ENCODE data around the gene EMD.
"Not testable (repeated sequence)": the region's sequence is repeated elsewhere in the genome, so short reads cannot be mapped to it uniquely, and the experiment has no call there.

The EMD gene

DNA sequence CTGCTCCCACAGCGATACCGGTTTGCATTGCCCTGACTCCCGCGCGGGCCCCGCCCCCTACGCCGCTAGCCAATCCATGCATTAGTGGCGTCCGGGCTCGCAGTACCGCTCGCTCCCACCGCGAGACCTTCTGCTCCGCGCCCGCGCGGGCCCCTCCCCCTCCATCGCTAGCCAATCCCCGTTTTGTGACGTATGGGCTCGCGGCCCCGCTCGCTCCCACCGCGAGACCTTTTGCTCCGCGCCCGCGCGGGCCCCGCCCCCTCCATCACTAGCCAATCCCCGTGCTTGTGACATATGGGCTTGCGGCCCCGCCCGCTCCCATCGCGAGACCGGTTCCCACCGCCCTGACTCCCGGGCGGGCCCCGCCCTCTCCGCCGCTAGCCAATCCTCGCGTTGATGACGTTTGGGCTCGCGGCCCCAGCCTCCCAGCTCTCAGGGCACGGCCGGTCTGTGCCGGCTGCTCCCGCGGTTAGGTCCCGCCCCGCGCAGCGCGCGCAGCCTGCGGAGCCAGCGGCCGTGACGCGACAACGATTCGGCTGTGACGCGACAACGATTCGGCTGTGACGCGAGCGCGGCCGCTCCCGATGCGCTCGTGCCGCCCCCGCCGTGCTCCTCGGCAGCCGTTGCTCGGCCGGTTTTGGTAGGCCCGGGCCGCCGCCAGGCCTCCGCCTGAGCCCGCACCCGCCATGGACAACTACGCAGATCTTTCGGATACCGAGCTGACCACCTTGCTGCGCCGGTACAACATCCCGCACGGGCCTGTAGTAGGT is at the start of gene EMD:
TSS of gene EMD (plus strand) at position 497 of the 770 bp plus-strand sequence. CDS start at position 687, 190 bp downstream.
- peak within 1 kb of the TSS; percentile 83 for H3K4me3 Mint-ChIP-seq
- H3K9me3 Mint-ChIP-seq = no peaks in the 10 kb centered on the region
- DNase-seq (ENCODE audit: low spot score in 2 of 2) (peak; percentile 81 to 97), ATAC-seq (replicated peaks; ENCODE audit: extremely low read depth, poor library complexity, severe bottlenecking) (peak; percentile 84)
- H3K27me3 Mint-ChIP-seq = no peaks in the 10 kb centered on the region
- H3K4me1 Mint-ChIP-seq = peaks cover 17% of the 10 kb centered on the region
- H3K36me3 Mint-ChIP-seq (ENCODE audit: insufficient read depth) = peaks cover 25% of the 10 kb centered on the region
- peak within 1 kb of the TSS; percentile 92 for H3K27ac Mint-ChIP-seq (ENCODE audit: low read depth)

DNA sequence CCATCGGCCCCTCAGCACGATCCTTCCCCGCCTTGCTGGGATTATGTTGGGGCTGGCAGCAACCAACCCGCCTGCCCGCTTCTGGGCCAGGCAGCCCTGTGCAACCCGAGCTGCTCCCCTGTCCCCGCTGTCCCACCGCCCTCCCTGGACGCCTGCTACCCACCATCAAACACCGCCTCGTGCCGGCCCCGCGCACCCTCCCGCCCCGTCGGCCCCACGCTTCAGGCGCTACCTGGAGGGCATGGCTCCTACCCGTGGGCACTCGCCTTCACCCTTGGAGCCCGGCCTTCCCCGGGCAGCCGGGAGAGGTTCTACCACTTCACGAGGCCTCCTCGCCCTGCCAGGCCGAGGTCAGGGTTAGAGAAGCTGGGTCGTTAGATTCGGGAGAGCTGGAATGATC is 46.5 kb upstream of the EMD start:
- H3K36me3 Mint-ChIP-seq (ENCODE audit: insufficient read depth) = peaks cover 3% of the 10 kb centered on the region

DNA sequence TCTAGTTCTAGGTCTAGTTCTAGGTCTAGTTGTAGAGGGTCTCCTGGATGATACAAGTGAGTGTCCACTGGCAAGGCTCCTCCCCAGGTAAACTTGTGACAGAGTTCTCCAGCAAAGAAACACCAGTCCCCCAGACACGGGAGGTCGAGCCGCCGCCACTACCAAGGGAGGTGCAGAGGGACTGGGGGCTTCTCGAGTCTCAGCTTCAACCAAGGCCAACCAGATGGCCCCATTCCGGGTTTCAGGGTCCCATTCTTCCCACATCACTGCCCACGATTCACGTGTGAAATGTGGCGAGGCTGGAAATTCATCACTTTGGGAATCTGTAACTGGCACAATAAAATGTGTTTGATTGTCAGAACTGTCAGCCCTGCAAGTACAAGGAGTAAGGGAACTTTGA is 46.0 kb upstream of the EMD start:
- H3K36me3 Mint-ChIP-seq (ENCODE audit: insufficient read depth) = peaks cover 3% of the 10 kb centered on the region
- H3K27ac Mint-ChIP-seq (ENCODE audit: low read depth) = no peak overlapping the region
- no peak overlapping the region for H3K4me3 Mint-ChIP-seq
- H3K4me1 Mint-ChIP-seq = peaks cover 10% of the 10 kb centered on the region
- no peak for ATAC-seq (replicated peaks; ENCODE audit: extremely low read depth, poor library complexity, severe bottlenecking)
- no peaks in the 10 kb centered on the region for H3K27me3 Mint-ChIP-seq
- no peaks in the 10 kb centered on the region for H3K9me3 Mint-ChIP-seq
- no peak for DNase-seq (ENCODE audit: low spot score in 2 of 2)

More for the DNA sequence above, 46.5 kb upstream of the EMD start:
- H3K27me3 Mint-ChIP-seq = no peaks in the 10 kb centered on the region
- DNase-seq (ENCODE audit: low spot score in 2 of 2) (no peak), ATAC-seq (replicated peaks; ENCODE audit: extremely low read depth, poor library complexity, severe bottlenecking) (no peak)
- no peaks in the 10 kb centered on the region for H3K9me3 Mint-ChIP-seq
- no peak overlapping the region for H3K27ac Mint-ChIP-seq (ENCODE audit: low read depth)
- no peak overlapping the region for H3K4me3 Mint-ChIP-seq
- H3K4me1 Mint-ChIP-seq = peaks cover 15% of the 10 kb centered on the region

DNA sequence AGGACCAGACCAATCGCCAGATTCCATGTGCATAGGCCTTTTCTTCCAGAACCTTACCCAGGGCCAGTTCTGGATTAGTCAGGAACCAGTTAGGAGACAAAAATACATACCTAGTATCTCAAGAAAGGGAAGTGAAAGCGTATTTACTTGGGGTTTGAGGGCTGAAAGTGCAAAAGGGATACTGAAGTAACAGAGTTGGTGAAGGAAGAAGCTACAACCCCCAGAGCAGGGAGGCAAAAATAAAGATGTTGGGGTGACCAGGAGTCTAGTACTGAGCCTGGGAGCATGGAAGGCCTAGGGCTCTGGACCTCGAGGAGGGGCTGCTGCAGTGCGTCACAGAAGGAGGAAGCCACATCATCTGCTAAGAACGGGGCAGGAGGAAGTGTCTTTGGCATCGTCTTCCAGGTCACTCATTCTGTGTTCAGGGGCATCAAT is 45.2 kb upstream of the EMD start:
- no peak overlapping the region for H3K27ac Mint-ChIP-seq (ENCODE audit: low read depth)
- H3K27me3 Mint-ChIP-seq = no peaks in the 10 kb centered on the region
- DNase-seq (ENCODE audit: low spot score in 2 of 2) (no peak), ATAC-seq (replicated peaks; ENCODE audit: extremely low read depth, poor library complexity, severe bottlenecking) (no peak)
- peaks cover 10% of the 10 kb centered on the region for H3K4me1 Mint-ChIP-seq
- H3K9me3 Mint-ChIP-seq = no peaks in the 10 kb centered on the region
- peak overlapping the region; percentile 17 for H3K4me3 Mint-ChIP-seq
- H3K36me3 Mint-ChIP-seq (ENCODE audit: insufficient read depth) = peaks cover 3% of the 10 kb centered on the region

DNA sequence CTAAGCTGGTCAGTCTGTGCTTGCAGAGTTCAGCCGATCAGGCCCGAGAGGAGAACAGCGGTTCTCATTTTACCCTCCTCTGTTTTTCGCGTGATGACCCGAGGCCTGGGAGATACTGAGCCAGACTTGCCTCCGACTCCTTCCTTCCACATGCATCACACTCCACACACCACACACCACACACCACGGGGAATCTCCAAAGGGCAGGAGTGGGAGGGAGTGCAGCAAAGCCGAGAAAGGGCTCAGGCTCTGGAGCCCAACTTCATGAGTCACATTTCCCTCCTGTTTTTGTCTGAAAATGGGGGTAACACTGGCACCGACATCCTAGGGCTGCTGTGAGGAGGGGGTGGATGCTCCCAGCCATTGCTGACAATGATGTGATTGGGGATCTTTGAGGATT is 44.6 kb upstream of the EMD start:
- Mint-ChIP-seq H3K27ac (ENCODE audit: low read depth) (no peak overlapping the region), H3K9me3 (no peaks in the 10 kb centered on the region), H3K4me1 (peaks cover 10% of the 10 kb centered on the region), H3K36me3 (ENCODE audit: insufficient read depth) (peaks cover 3% of the 10 kb centered on the region), H3K4me3 (no peak overlapping the region), H3K27me3 (no peaks in the 10 kb centered on the region)
- ATAC-seq (replicated peaks; ENCODE audit: extremely low read depth, poor library complexity, severe bottlenecking) (no peak), DNase-seq (ENCODE audit: low spot score in 2 of 2) (no peak)

DNA sequence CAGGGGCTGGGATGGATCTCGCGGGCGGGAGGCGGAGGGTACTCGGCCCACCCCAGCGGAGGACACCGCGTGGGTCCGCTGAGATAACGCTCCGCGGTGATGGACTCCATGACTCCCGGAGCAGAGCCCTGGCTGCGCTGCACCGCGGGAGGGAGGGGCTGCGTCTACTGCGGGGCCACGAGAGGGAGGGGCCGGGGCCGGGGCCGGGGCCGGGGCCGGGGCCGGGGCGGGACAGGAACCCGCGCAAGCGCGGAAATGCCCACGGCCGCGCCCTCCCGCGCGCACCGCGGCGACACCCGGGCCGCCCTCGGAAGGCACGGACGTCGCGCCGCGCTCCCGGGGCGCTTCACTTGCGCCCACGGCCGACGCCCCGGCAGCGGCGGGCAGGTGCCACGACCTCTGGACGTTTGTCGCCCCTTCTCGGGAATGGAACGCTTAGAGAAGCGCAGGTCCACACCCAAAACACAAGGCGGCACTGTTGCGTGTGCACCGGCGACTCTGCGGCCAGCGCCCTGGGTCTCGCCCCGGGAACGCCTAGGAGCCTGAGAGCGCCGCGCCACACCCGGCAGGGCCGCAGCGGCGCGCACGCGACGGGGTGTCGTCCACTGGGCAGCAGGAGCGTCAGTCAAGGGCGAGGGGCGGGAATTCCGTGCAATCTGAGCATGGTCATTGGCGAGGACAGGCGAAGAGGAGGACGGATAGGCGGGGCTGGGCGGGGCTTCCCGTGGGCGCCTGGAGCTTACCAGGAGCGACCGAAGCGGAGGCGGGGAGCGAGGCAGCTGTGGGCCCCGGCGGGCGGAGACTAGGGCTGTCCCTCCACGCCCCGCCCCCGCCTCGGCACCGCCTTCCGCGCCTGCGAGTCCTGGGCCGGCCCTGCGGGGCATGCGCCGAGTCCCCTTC is 37.4 kb upstream of the EMD start:
- not testable (repeated sequence) for H3K27ac Mint-ChIP-seq (ENCODE audit: low read depth); DNase-seq (ENCODE audit: low spot score in 2 of 2); H3K4me1 Mint-ChIP-seq; H3K27me3 Mint-ChIP-seq; H3K9me3 Mint-ChIP-seq; H3K36me3 Mint-ChIP-seq (ENCODE audit: insufficient read depth); H3K4me3 Mint-ChIP-seq
- ATAC-seq (replicated peaks; ENCODE audit: extremely low read depth, poor library complexity, severe bottlenecking) = peak; percentile 59

DNA sequence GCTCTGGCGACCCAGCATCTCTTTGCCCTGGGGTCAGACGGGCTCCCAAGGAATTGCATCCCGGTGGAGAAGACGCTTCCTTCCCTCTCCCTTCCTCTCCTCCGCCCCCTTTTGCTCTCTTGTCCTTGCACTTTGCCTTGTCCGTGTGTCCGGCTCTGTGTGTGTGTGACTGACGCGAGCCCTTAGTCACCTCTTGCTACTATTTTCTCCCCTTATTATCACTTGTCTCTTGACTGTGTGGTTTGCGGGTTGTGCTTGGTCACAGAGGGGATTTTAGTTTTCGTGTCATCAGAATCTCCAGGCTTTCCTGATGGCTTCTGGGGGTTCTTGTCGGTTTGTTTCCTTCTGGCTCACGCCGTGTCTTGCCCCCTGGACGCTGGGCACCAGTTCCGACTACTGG is 36.0 kb upstream of the EMD start:
- H3K4me3 Mint-ChIP-seq; H3K9me3 Mint-ChIP-seq; H3K27me3 Mint-ChIP-seq; H3K4me1 Mint-ChIP-seq; H3K27ac Mint-ChIP-seq (ENCODE audit: low read depth); DNase-seq (ENCODE audit: low spot score in 2 of 2); H3K36me3 Mint-ChIP-seq (ENCODE audit: insufficient read depth): not testable (repeated sequence)
- ATAC-seq (replicated peaks; ENCODE audit: extremely low read depth, poor library complexity, severe bottlenecking) = peak; percentile 20

DNA sequence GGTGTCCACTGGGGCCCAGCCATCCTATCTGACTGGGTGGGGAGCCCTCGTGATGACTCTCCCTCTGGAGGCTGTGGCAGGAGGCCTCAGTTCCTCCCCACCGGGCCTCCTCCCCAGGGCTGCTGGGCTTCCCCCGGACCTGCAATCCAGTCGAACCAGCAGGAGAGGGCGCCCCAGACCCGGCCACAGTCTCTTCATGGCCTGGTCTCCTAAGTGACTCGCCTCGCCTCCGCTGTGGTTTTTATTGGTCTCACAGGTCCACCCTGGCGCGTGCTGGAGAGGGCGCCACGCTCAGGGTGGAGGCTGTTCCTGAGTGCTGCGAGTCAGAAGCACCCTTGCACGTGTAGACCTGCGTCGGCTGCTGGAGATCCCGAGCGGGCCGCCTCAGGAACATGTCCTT is 35.5 kb upstream of the EMD start:
- H3K27ac Mint-ChIP-seq (ENCODE audit: low read depth); H3K9me3 Mint-ChIP-seq; H3K4me3 Mint-ChIP-seq: not testable (repeated sequence)

DNA sequence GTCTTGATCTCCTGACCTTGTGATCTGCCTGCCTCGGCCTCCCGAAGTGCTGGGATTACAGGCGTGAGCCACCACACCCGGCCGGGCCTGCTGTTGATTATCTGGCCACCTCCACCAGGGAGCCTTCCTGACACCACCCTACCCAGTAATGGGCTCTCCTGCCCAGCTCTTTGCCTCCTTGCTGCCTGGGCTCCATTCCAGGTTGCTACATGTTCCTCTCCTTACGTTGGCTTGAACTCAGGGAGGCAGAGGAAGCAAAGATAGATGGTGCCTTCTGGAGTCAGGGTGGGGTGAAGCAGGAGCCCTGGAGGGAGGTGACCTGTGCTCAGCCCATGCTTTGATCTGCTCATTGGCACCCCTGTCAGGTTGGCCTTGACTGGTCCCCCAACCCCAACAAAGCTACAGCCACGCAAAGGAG is 31.0 kb upstream of the EMD start:
- H3K9me3 Mint-ChIP-seq = no peaks in the 10 kb centered on the region
- peak overlapping the region; percentile 42 for H3K4me3 Mint-ChIP-seq
- peaks cover 25% of the 10 kb centered on the region for H3K4me1 Mint-ChIP-seq
- peaks cover 54% of the 10 kb centered on the region for H3K36me3 Mint-ChIP-seq (ENCODE audit: insufficient read depth)
- DNase-seq (ENCODE audit: low spot score in 2 of 2) = peak in 1 of 2 donors; percentile 9
- no peak for ATAC-seq (replicated peaks; ENCODE audit: extremely low read depth, poor library complexity, severe bottlenecking)
- H3K27me3 Mint-ChIP-seq = no peaks in the 10 kb centered on the region
- peak overlapping the region; percentile 99 for H3K27ac Mint-ChIP-seq (ENCODE audit: low read depth)

More for the DNA sequence above, 35.5 kb upstream of the EMD start:
- ATAC-seq (replicated peaks; ENCODE audit: extremely low read depth, poor library complexity, severe bottlenecking) = peak; percentile 33
- peaks cover 13% of the 10 kb centered on the region for H3K4me1 Mint-ChIP-seq
- H3K27me3 Mint-ChIP-seq; DNase-seq (ENCODE audit: low spot score in 2 of 2): not testable (repeated sequence)
- peaks cover 13% of the 10 kb centered on the region for H3K36me3 Mint-ChIP-seq (ENCODE audit: insufficient read depth)

DNA sequence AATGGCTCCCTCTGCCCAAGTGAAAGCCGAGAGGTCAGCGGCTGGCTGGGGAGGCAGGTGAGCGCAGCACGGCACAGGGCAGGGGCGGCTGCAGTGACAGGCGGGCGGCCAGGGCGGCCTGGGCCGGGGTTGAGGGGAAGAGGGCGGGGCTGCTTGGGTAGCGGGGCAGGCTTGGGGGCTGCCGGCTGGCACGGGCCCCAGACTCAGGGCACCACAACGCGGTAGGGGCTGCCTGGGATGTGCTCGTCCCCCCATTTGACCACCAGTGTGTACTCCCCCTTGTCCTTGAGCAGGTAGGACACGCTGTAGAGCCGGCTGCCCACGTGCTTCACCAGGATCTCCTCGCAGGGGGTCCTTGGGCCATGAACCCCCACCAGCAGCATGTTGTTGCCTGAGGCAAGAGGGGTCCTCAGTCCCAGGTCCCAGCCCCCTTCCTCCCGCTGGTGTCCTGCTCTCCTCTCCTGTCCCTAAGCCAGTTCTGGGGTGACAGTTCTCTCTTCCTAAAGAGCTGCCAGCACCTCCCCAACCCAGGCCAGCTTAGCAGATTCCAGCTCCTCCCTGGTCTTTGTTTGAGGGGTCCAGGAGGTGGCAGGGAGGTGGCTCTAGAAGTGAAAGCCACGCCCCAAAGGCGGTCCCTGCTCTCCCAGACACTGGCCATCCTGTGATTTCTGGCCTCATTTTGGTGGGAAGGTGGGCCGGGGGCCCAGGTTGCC is 30.3 kb upstream of the EMD start:
- peak in 1 of 2 donors; percentile 10 for DNase-seq (ENCODE audit: low spot score in 2 of 2)
- peaks cover 25% of the 10 kb centered on the region for H3K4me1 Mint-ChIP-seq
- ATAC-seq (replicated peaks; ENCODE audit: extremely low read depth, poor library complexity, severe bottlenecking) = no peak
- no peaks in the 10 kb centered on the region for H3K27me3 Mint-ChIP-seq
- peak overlapping the region; percentile 99 for H3K27ac Mint-ChIP-seq (ENCODE audit: low read depth)
- H3K9me3 Mint-ChIP-seq = no peaks in the 10 kb centered on the region
- H3K4me3 Mint-ChIP-seq = peak overlapping the region; percentile 20
- peaks cover 61% of the 10 kb centered on the region for H3K36me3 Mint-ChIP-seq (ENCODE audit: insufficient read depth)

DNA sequence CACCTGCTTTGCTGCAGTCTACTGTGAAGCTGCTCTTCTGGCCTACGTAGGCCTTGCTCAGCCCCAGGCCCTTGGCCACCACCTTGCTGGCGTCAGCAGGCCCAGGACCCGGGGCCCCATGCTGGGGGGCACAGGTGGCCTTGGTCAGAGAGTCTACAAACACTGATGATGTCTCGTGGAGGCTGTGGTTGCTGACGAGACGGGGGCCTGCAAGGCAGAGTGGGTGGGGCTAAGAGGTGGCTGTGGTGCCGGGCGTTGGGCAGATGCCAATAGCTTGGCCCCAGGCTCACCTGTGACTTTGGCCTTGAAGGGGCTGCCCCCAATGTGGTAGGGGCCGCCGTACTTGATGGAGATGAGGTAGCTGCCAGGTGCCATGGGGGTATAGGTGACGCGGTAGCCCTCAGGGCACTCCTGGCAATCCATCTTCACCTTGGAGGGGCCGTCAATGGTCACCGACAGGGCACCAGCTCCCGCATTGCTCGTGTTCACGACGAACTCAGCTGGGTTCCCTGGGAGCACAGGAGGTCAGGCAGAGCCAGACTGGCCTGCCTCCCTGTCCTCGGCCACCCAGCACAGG is 29.6 kb upstream of the EMD start:
- no peaks in the 10 kb centered on the region for H3K9me3 Mint-ChIP-seq
- peak overlapping the region; percentile 61 for H3K27ac Mint-ChIP-seq (ENCODE audit: low read depth)
- DNase-seq (ENCODE audit: low spot score in 2 of 2) (peak in 1 of 2 donors; percentile 9), ATAC-seq (replicated peaks; ENCODE audit: extremely low read depth, poor library complexity, severe bottlenecking) (no peak)
- H3K4me1 Mint-ChIP-seq = peaks cover 25% of the 10 kb centered on the region
- H3K4me3 Mint-ChIP-seq = peak overlapping the region; percentile 20
- peaks cover 68% of the 10 kb centered on the region for H3K36me3 Mint-ChIP-seq (ENCODE audit: insufficient read depth)
- H3K27me3 Mint-ChIP-seq = no peaks in the 10 kb centered on the region

DNA sequence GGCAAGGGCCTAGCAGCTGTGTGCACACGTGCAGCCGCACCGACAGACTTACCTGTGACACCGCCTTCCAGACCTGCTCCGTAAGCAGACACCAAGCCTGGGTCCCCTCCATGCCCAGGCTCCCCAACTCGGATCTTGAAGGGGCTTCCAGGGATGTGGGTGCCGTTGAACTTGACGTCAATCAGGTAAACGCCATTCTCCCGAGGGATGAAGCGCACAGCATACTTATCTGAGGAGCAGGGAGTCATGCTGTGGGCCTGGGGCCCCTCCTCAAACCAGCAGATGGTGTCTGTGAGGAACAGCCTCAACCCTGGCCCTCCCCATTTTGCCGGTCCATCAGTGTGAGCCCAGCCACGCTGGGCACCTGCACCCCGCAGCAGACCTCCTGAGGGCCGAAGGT is 29.1 kb upstream of the EMD start:
- ATAC-seq (replicated peaks; ENCODE audit: extremely low read depth, poor library complexity, severe bottlenecking) = no peak
- Mint-ChIP-seq H3K9me3 (no peaks in the 10 kb centered on the region), H3K36me3 (ENCODE audit: insufficient read depth) (peaks cover 71% of the 10 kb centered on the region), H3K27ac (ENCODE audit: low read depth) (peak overlapping the region; percentile 88), H3K27me3 (no peaks in the 10 kb centered on the region), H3K4me3 (peak overlapping the region; percentile 20), H3K4me1 (peaks cover 25% of the 10 kb centered on the region)
- no peak for DNase-seq (ENCODE audit: low spot score in 2 of 2)

Measured in central memory CD8-positive, alpha-beta T cell (primary cell).